GM12872 (cell line): ENCODE measurements around the gene MYLK4.

Experiments
- TF ChIP-seq, protein P1 (sequence below): IDR thresholded peaks from 3 replicates; pipeline ENCODE4 v1.5.1; 2011; ENCODE audit warnings: low read depth, mild to moderate bottlenecking, low read length, moderate library complexity; ENCODE audit not compliant: insufficient read depth

Gene MYLK4

DNA sequence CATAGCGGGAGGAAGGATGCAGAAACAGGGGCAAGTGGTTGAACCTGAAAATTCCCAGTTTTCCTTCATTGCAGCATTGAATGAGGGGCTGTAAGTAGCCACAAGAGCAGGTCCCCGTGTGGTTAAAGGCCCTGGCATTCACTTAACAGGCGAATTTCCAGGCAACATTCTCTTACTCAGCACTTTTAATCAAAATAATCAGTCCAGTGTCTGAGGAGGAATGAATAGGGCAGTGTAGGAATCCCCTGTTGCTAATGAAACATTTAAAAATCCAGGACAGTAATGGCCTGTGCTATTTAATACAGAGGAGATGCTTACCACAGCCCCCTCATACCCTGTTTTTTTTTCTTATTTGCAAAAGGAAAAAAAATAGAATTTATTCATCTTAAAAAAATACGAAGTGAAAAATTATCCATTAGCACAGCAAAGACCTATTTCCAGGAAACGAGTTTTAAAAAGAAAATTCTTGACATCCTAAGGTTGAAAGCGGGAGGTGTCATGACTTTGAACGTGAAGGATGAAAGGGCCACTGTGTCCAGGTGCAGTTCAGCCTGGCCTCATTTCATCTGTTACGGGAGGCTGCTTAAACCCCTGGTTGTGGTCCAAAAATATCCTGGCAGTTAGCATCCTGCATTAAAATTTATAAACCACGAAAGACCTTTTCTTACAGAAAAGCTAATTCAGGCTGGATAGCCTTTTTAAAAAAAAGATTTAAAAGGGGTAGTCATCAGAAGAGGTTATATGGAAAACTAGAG lies 20.2 kb downstream of the MYLK4 start:
- TF ChIP-seq, protein P1, sequence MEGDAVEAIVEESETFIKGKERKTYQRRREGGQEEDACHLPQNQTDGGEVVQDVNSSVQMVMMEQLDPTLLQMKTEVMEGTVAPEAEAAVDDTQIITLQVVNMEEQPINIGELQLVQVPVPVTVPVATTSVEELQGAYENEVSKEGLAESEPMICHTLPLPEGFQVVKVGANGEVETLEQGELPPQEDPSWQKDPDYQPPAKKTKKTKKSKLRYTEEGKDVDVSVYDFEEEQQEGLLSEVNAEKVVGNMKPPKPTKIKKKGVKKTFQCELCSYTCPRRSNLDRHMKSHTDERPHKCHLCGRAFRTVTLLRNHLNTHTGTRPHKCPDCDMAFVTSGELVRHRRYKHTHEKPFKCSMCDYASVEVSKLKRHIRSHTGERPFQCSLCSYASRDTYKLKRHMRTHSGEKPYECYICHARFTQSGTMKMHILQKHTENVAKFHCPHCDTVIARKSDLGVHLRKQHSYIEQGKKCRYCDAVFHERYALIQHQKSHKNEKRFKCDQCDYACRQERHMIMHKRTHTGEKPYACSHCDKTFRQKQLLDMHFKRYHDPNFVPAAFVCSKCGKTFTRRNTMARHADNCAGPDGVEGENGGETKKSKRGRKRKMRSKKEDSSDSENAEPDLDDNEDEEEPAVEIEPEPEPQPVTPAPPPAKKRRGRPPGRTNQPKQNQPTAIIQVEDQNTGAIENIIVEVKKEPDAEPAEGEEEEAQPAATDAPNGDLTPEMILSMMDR = no peak

DNA sequence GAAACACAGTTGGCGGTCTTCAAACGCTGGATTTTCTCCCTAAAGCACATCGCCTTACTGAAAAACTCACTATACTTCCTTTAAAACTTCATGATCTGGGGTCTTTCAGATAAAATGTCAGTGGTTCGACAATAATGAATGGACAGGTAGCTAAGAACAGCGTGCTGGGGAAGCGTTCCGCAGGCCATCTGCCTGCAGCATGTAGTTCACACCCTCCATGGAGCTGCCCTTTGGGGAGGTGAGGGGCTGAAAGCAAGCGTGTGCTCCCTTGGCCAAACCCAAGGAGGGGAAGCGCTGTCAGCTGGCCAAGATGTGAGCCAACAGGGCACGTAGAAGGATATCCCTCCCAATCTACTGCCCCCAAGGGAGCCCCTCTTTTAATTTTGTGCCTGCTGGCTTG lies 20.8 kb downstream of the MYLK4 start:
- TF ChIP-seq, protein P1 = no peak

DNA sequence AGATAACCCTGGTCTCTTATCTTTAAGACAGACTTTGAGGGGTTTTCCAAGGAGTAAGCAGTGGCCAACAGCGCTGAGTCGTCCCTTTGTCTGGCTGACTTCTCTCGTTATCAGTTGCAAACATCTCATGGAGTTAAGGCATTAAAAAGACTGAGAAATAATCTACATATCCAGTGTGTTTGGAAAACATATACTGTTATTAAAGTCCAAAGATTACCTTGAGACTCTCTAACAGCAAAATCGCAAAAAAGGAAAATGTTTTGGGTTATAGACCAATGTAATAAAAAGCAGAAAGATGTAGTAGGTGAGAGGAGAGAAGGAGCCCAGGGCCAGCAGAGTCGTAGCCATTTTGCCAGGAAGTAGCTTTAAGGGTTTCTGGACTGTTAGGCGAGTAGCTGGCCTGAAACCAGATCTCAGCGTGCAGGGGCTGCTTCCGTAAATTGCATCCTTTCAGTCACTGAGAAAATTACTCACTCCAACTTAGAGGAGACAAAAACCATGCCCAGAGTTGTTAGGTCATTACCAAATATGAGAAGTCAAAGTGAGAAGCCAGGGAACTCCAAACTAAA lies 24.6 kb downstream of the MYLK4 start:
- TF ChIP-seq, protein P1 = no peak

DNA sequence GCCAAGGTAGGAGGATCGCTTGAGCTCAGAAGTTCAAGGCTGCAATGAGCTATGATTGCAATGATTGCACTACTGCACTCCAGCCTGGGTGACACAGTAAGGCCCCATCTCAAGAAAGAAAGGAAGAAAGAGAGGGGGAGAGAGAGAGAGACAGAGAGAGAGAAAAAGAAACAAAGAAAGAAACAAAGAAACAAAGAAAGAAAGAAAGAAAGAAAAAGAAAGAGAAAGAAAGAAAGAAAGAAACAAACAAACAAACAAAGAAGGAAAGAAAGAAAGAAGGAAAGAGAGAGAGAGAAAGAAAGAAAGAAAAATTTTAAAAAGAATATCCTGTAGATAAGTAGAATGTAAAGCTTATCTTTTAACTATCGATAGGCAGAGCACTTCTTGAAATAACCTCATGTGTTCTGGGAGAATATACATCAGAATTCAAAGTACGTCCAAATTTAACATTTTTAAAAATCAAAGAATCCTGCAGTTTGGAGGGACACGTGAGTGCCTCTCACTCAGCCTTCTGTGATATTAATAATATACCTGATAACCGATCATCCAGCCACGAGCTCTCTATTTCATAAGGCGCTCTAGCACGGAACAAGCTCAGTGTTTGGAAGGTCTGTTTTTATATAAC lies 25.2 kb downstream of the MYLK4 start:
- TF ChIP-seq, protein P1 = no peak

DNA sequence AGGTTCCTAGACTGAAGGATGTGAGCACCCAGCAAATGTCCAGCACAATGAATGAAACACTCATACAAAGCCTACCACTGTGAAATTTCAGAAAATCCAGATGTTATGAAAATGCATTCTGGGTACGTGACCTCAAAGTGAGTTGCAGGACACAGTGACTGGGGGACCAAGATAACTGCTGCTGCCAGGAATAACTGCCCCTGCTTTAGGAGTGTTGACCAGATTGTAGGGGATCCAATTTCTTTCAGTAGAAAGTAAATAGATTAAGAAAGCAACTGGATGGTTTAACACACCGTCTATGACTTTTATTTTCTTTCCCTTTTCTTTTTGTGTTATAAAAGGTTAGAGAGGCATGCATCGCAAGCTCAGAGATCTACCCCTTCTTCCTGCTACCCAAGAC lies 29.5 kb downstream of the MYLK4 start:
- TF ChIP-seq, protein P1 = no peak

DNA sequence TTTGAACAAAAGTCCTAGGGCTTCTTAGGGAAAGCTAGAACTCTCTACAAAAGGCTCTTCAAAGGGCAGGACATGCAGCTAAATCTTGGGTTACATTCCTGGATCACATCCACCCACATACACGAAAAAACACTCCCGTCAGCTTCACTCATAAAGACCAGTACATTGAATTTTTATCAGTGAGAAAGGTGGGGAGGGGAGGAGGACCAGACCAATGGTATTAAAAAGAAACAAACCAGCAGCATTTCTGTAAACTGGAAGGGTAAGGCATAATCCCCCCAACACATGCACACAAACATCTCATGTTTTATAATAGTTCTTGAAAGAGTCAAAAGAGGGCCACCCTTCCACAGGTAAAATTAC lies 31.6 kb downstream of the MYLK4 start:
- TF ChIP-seq, protein P1 = no peak

DNA sequence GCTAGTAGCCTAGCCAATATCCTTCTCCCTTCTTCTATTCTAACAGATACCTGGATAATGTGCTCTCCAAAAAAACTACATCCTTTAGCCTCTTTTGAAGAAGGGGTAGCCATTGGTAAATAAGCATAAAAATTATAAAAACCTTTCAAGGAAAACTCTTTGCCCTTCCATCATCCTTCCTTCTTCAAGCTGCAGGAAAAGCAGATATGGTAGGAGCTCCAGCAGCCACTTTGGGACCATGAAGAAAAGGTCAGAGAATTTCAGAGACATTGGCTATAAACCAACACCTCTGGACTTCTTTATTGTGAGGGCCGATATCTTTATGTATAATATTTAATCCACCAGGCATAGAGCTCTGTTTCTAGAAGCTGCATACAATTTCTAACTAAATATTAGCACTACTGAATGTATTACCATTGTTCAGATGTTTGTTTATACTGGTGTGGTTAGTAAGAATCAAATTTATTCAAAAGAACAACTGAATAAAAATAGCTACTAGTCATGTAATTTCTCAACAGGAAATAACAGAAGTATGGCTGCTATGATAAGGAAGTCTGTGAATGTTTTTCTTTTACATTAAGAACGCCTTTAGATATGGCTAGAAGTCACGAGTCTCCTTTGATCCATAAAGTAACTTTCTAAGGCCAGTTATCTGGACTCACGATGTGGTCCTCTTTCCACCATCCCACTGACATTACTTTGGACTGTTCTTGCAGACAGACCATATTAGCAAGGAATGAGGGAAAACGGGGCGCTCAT lies 32.2 kb downstream of the MYLK4 start:
- TF ChIP-seq, protein P1 = no peak
